Measurements from ENCODE around the gene TSHZ2. TPM values are rescaled to one million over a fixed set of nuclear protein-coding genes. Genes with fewer than 3 reads are reported as not detected.
"Not testable (repeated sequence)": the region's sequence is repeated elsewhere in the genome, so short reads cannot be mapped to it uniquely, and the experiment has no call there.

TSHZ2 gene
- total RNA-seq, 2 experiments from 2014 or later: 0.38 to 0.54 TPM

GRCh38 chr20:53319200-53319599 lies 347.0 kb downstream of the TSHZ2 start:
- ChIA-PET POLR2A (no interaction called here), CTCF (no interaction called here)
- Mint-ChIP-seq H3K27ac (no peak overlapping the region), H3K4me1 (ENCODE audit: low read depth) (peaks cover 9% of the 10 kb centered on the region), H3K27me3 (no peaks in the 10 kb centered on the region), H3K36me3 (ENCODE audit: low read depth) (peaks cover 2% of the 10 kb centered on the region), H3K9me3 (peaks cover 5% of the 10 kb centered on the region), H3K4me3 (no peak overlapping the region)
- TF ChIP-seq CTCF (IDR thresholded peaks at IDR 0.05): no peak
- DNase-seq (no peak), ATAC-seq (no peak)
- intact Hi-C loops (cut with micrococcal nuclease): no loop called here

GRCh38 chr20:53319716-53320115 lies 347.6 kb downstream of the TSHZ2 start:
- intact Hi-C loops (cut with micrococcal nuclease): no loop called here
- H3K4me1 Mint-ChIP-seq (ENCODE audit: low read depth): peaks cover 9% of the 10 kb centered on the region
- H3K27me3 Mint-ChIP-seq: no peaks in the 10 kb centered on the region
- no peak for ATAC-seq
- DNase-seq: no peak
- H3K27ac Mint-ChIP-seq: no peak overlapping the region
- peaks cover 2% of the 10 kb centered on the region for H3K36me3 Mint-ChIP-seq (ENCODE audit: low read depth)
- ChIA-PET CTCF (no interaction called here), POLR2A (no interaction called here)
- no peak overlapping the region for H3K4me3 Mint-ChIP-seq
- peaks cover 5% of the 10 kb centered on the region for H3K9me3 Mint-ChIP-seq
- TF ChIP-seq CTCF (IDR thresholded peaks at IDR 0.05): no peak

- H3K27ac Mint-ChIP-seq: no peak overlapping the region
- POLR2A ChIA-PET: no interaction called here
These were observed 348.5 kb downstream of the TSHZ2 start for GRCh38 chr20:53320701-53321100.

GRCh38 chr20:53321596-53321995 lies 349.4 kb downstream of the TSHZ2 start:
- ChIA-PET POLR2A (interaction anchor here (0.6 kb wide), 1 partner anchor 16 kb away, joined by 3 read pairs; no protein-coding TSS in a partner anchor), CTCF (interaction anchor here (1.0 to 1.1 kb wide), 2 partner anchors 14 to 144 kb away, joined by 3 read pairs; no protein-coding TSS in a partner anchor)
- Mint-ChIP-seq H3K36me3 (ENCODE audit: low read depth) (peaks cover 2% of the 10 kb centered on the region), H3K27ac (no peak overlapping the region), H3K9me3 (peaks cover 5% of the 10 kb centered on the region), H3K27me3 (no peaks in the 10 kb centered on the region), H3K4me1 (ENCODE audit: low read depth) (peaks cover 9% of the 10 kb centered on the region), H3K4me3 (no peak overlapping the region)
- DNase-seq: no peak
- TF ChIP-seq CTCF (IDR thresholded peaks at IDR 0.05): no peak
- ATAC-seq: no peak
- intact Hi-C loops (cut with micrococcal nuclease): no loop called here

More at GRCh38 chr20:53320701-53321100, 348.5 kb downstream of the TSHZ2 start:
- CTCF ChIA-PET: no interaction called here
- DNase-seq (no peak), ATAC-seq (no peak)
- H3K9me3 Mint-ChIP-seq: peaks cover 5% of the 10 kb centered on the region
- peaks cover 2% of the 10 kb centered on the region for H3K36me3 Mint-ChIP-seq (ENCODE audit: low read depth)
- no peaks in the 10 kb centered on the region for H3K27me3 Mint-ChIP-seq
- H3K4me3 Mint-ChIP-seq: no peak overlapping the region
- TF ChIP-seq CTCF (IDR thresholded peaks at IDR 0.05): no peak
- H3K4me1 Mint-ChIP-seq (ENCODE audit: low read depth): peaks cover 9% of the 10 kb centered on the region
- intact Hi-C loops (cut with micrococcal nuclease): no loop called here

- peaks cover 9% of the 10 kb centered on the region for H3K4me1 Mint-ChIP-seq (ENCODE audit: low read depth)
- CTCF ChIA-PET: interaction anchor here (1.0 kb wide), 1 partner anchor 13 kb away, joined by 3 read pairs; no protein-coding TSS in a partner anchor
- intact Hi-C loops (cut with micrococcal nuclease): no loop called here
- TF ChIP-seq CTCF (IDR thresholded peaks at IDR 0.05): no peak
- POLR2A ChIA-PET: no interaction called here
- no peaks in the 10 kb centered on the region for H3K27me3 Mint-ChIP-seq
- peak overlapping the region; percentile 74 for H3K27ac Mint-ChIP-seq
- no peak overlapping the region for H3K4me3 Mint-ChIP-seq
- H3K36me3 Mint-ChIP-seq (ENCODE audit: low read depth): peaks cover 2% of the 10 kb centered on the region
- peak; percentile 62 for DNase-seq
- ATAC-seq: peak; percentile 87
- peaks cover 5% of the 10 kb centered on the region for H3K9me3 Mint-ChIP-seq
These were observed 350.5 kb downstream of the TSHZ2 start for GRCh38 chr20:53322651-53323050.

- H3K36me3 Mint-ChIP-seq (ENCODE audit: low read depth); intact Hi-C loops (cut with micrococcal nuclease); H3K4me3 Mint-ChIP-seq; H3K4me1 Mint-ChIP-seq (ENCODE audit: low read depth); DNase-seq; ATAC-seq; POLR2A ChIA-PET; H3K27me3 Mint-ChIP-seq; H3K9me3 Mint-ChIP-seq; H3K27ac Mint-ChIP-seq; CTCF ChIA-PET: not testable (repeated sequence)
These were observed 351.3 kb downstream of the TSHZ2 start for GRCh38 chr20:53323460-53323859.
